Retina (tissue), 1 donor: ENCODE results near the gene CRNKL1.

Source experiments
- DNase-seq: peaks from one replicate; pipeline ENCODE4 v3.0.0-alpha.2; 2016

Gene CRNKL1

GRCh38 chr20:20060234-20060998 is 8.2 kb upstream of the CRNKL1 start:
- no peak for DNase-seq

GRCh38 chr20:20051767-20052073 is 546 bp downstream of the CRNKL1 start:
- DNase-seq, result no peak

- no peak for DNase-seq
Measured at GRCh38 chr20:20039752-20040387, 12.4 kb downstream of the CRNKL1 start.

GRCh38 chr20:20038586-20038985 is 13.7 kb downstream of the CRNKL1 start:
- no peak for DNase-seq

- DNase-seq, result no peak
Measured at GRCh38 chr20:20037960-20038359, 14.3 kb downstream of the CRNKL1 start.

GRCh38 chr20:20036756-20037155 is 15.5 kb downstream of the CRNKL1 start:
- DNase-seq, result no peak

- no peak for DNase-seq
Measured at GRCh38 chr20:20034486-20034885, 17.8 kb downstream of the CRNKL1 start.

GRCh38 chr20:20031790-20032189 is 20.5 kb downstream of the CRNKL1 start:
- no peak for DNase-seq

- DNase-seq, result no peak
Measured at GRCh38 chr20:20027284-20027683, 25.0 kb downstream of the CRNKL1 start.

- DNase-seq, result no peak
Measured at GRCh38 chr20:20024942-20025341, 27.3 kb downstream of the CRNKL1 start.

- no peak for DNase-seq
Measured at GRCh38 chr20:20023395-20023794, 28.9 kb downstream of the CRNKL1 start.

- no peak for DNase-seq
Measured at GRCh38 chr20:20022498-20022897, 29.8 kb downstream of the CRNKL1 start.

GRCh38 chr20:20021835-20022234 is 30.4 kb downstream of the CRNKL1 start:
- no peak for DNase-seq

GRCh38 chr20:20020908-20021307 is 31.4 kb downstream of the CRNKL1 start:
- no peak for DNase-seq

GRCh38 chr20:20019123-20019522 is 33.1 kb downstream of the CRNKL1 start:
- DNase-seq, result no peak

GRCh38 chr20:20018366-20018765 is 33.9 kb downstream of the CRNKL1 start:
- no peak for DNase-seq

- DNase-seq, result no peak
Measured at GRCh38 chr20:20017844-20018185, 34.5 kb downstream of the CRNKL1 start.

GRCh38 chr20:20017001-20017843 is 35.0 kb downstream of the CRNKL1 start, which contains the start of gene NAA20:
Gene NAA20, plus strand, starts transcription at chr20:20017362. Its CDS starts 35 bp downstream, at chr20:20017397.
- peak; percentile 94 for DNase-seq

- no peak for DNase-seq
Measured at GRCh38 chr20:20014659-20015058, 37.6 kb downstream of the CRNKL1 start.

- no peak for DNase-seq
Measured at GRCh38 chr20:20012541-20012940, 39.7 kb downstream of the CRNKL1 start.

- peak; percentile 25 for DNase-seq
Measured at GRCh38 chr20:20010639-20011500, 41.4 kb downstream of the CRNKL1 start.

- peak; percentile 69 for DNase-seq
Measured at GRCh38 chr20:20009784-20010253, 42.4 kb downstream of the CRNKL1 start.

- no peak for DNase-seq
Measured at GRCh38 chr20:20005342-20005741, 46.9 kb downstream of the CRNKL1 start.
